ENCODE results near the gene PHF1. TPM values are rescaled to one million over a fixed set of nuclear protein-coding genes. Genes with fewer than 3 reads are reported as not detected.

PHF1 gene
- total and polyA plus RNA-seq, 2 of the 13 experiments (the other 11 are each of a cell fraction or from before 2014, with no cell fraction given), result 25.4 to 61.9 TPM

GRCh38 chr6:33454009-33454946 lies 43.5 kb downstream of the PHF1 start, which contains the start of gene ZBTB9:
ZBTB9 (plus strand) TSS chr6:33454576; CDS start chr6:33455101, 525 bp downstream.
- ATAC-seq, result peak; percentile 99
- in situ Hi-C loops (cut with HindIII; ENCODE audit: extremely low pct_ligation_motif_present, low pct_unique_long_range_greater_than_20kb), result no loop called here
- TF ChIP-seq REXO4 (CRISPR knock-in tag; IDR thresholded peaks at IDR 0.05; ENCODE audit: borderline replicate concordance) (no peak), ZNF337 (CRISPR knock-in tag; IDR thresholded peaks at IDR 0.05; ENCODE audit: borderline replicate concordance, low read depth) (peak; percentile 74; the same call in 1 of the 2 replicates), ZBTB44 (CRISPR knock-in tag; IDR thresholded peaks at IDR 0.05) (peak; percentile 28; the same call in 1 of the 2 replicates), HDAC1 (CRISPR knock-in tag; IDR thresholded peaks at IDR 0.05) (peak; percentile 99), ZFP1 (CRISPR knock-in tag; IDR thresholded peaks at IDR 0.05) (peak; percentile 81), MAFK (conservative IDR thresholded peaks at IDR 0.05 in 1 of 2, IDR thresholded peaks at IDR 0.05 in 1 of 2; ENCODE audit: low read length in 2 of 2) (no peak), TFAP4 (IDR thresholded peaks at IDR 0.05; ENCODE audit: borderline replicate concordance, low read depth) (peak; percentile 59; the same call in 1 of the 2 replicates), ZNF350 (CRISPR knock-in tag; IDR thresholded peaks at IDR 0.05; ENCODE audit: borderline replicate concordance, low read depth) (peak; percentile 96), SRSF1 (optimal IDR thresholded peaks at IDR 0.05; ENCODE audit: low read depth, low read length) (peak; percentile 96), ZNF672 (CRISPR knock-in tag; IDR thresholded peaks at IDR 0.05) (peak; percentile 93; the same call in 1 of the 2 replicates), HNF1A (IDR thresholded peaks at IDR 0.05; ENCODE audit: low read depth) (no peak), HNF1A (CRISPR knock-in tag; IDR thresholded peaks at IDR 0.05; ENCODE audit: borderline replicate concordance) (peak; percentile 68; the same call in 1 of the 2 replicates), ZFP41 (CRISPR knock-in tag; IDR thresholded peaks at IDR 0.05; ENCODE audit: borderline replicate concordance) (peak; percentile 42; the same call in 1 of the 2 replicates), ZNF317 (CRISPR knock-in tag; IDR thresholded peaks at IDR 0.05) (peak; percentile 84), PAX8 (CRISPR knock-in tag; IDR thresholded peaks at IDR 0.05; ENCODE audit: borderline replicate concordance) (peak; percentile 52; the same call in 1 of the 2 replicates), DMAP1 (CRISPR knock-in tag; IDR thresholded peaks at IDR 0.05) (peak; percentile 94)

More at GRCh38 chr6:33454009-33454946, 43.5 kb downstream of the PHF1 start, which contains the start of gene ZBTB9:
- peak within 1 kb of the TSS; percentile 98 for H3K4me2 ChIP-seq (ENCODE audit: low read depth, low read length)
- BruUV-seq (replicated peaks), result TSS peak; percentile 95
- DNase-seq (ENCODE audit: low spot score) (peak; percentile 96), FAIRE-seq (peak; percentile 94)
- H3K9me3 ChIP-seq (ENCODE audit: low read length), result no peaks in the 10 kb centered on the region
- peak within 1 kb of the TSS; percentile 46 for H3K27ac ChIP-seq (ENCODE audit: extremely low read length, insufficient read depth, low read length)
- ChIA-PET CTCF (ENCODE audit: low intra/inter-chr PET ratio, low total read pairs) (no interaction called here), POLR2A (interaction anchor here (0.5 to 2.0 kb wide), 28 partner anchors 9 to 1259 kb away, joined by 3 to 17 read pairs (median 4); partner anchors contain the start of genes BAK1, CUTA, PHF1 and RING1)
- peaks cover 0 to 9% of the 10 kb centered on the region in 2 experiments; a peak in 3 of 5 replicates for H3K36me3 ChIP-seq (replicated peaks in 1 of 2; ENCODE audit: control insufficient read depth in 1 of 2, insufficient read depth in 2 of 2, low read length in 2 of 2)
- H3K4me1 ChIP-seq (ENCODE audit: insufficient read depth, low read length), result peaks cover 20% of the 10 kb centered on the region
- H3K4me3 ChIP-seq (replicated peaks in 1 of 3; ENCODE audit: insufficient read depth in 1 of 3, low read depth in 2 of 3, low read length in 3 of 3), result peak within 1 kb of the TSS; percentile 92 to 100 (median 95)
- H2AFZ ChIP-seq (ENCODE audit: low read length), result peak within 1 kb of the TSS; percentile 52
- no peaks in the 10 kb centered on the region for H4K20me1 ChIP-seq (ENCODE audit: insufficient read depth, low read length)
- peaks cover 15% of the 10 kb centered on the region for H3K79me2 ChIP-seq (ENCODE audit: insufficient read depth, low read length)
- H3K9ac ChIP-seq (ENCODE audit: insufficient read depth, low read depth, low read length), result peak within 1 kb of the TSS; percentile 85
- under 1% methylated on average over 51 of the region's 65 CpGs for WGBS (ENCODE audit: low lambda C conversion rate)
- intact Hi-C loops (cut with micrococcal nuclease; ENCODE audit: unreplicated experiment), result loop anchor here (1.0 kb wide), 2 partner anchors 26 to 126 kb away; partner anchors contain the start of gene BAK1
- no peaks in the 10 kb centered on the region; a peak in 1 of 5 replicates for H3K27me3 ChIP-seq (ENCODE audit: control insufficient read depth in 1 of 2, insufficient read depth in 2 of 2, low read length in 2 of 2)
